H9 (cell line): ENCODE measurements around the gene KRT6B. TPM values are rescaled to one million over a fixed set of nuclear protein-coding genes. Genes with fewer than 3 reads are reported as not detected.

Experiments used
- DNase-seq: peaks from one replicate; pipeline ENCODE4 v3.0.0-alpha.2; 2017
- H2AFZ ChIP-seq: one replicate; pipeline ENCODE4 v1.6.1; 2013; ENCODE audit warnings: mild to moderate bottlenecking, low read length, control low read depth, moderate library complexity
- H2AK5ac ChIP-seq: 2 replicates; pipeline ENCODE4 v1.6.1; 2013; ENCODE audit warnings: low read length, control low read depth, mixed read lengths; ENCODE audit not compliant: insufficient read length
- H2BK120ac ChIP-seq: one replicate; pipeline ENCODE4 v1.6.1; 2013; ENCODE audit warnings: low read depth, mild to moderate bottlenecking, low read length, control low read depth, inconsistent platforms; ENCODE audit not compliant: poor library complexity, severe bottlenecking
- H2BK12ac ChIP-seq: 2 replicates; pipeline ENCODE4 v1.6.1; 2013; ENCODE audit warnings: low read length, control low read depth, mixed read lengths, low read depth; ENCODE audit not compliant: insufficient read length
- H2BK15ac ChIP-seq: 2 replicates; pipeline ENCODE4 v1.6.1; 2013; ENCODE audit warnings: low read depth, low read length, control low read depth
- H2BK20ac ChIP-seq: one replicate; pipeline ENCODE4 v1.6.1; 2013; ENCODE audit warnings: low read depth, mild to moderate bottlenecking, low read length, control low read depth, inconsistent platforms; ENCODE audit not compliant: poor library complexity, severe bottlenecking
- H2BK5ac ChIP-seq: 2 replicates; pipeline ENCODE4 v1.6.1; 2013; ENCODE audit warnings: low read length, control low read depth, mixed read lengths; ENCODE audit not compliant: insufficient read length
- H3K14ac ChIP-seq: 2 replicates; pipeline ENCODE4 v1.6.1; 2013; ENCODE audit warnings: low read length, control low read depth; ENCODE audit not compliant: insufficient read depth
- H3K18ac ChIP-seq: 2 replicates; pipeline ENCODE4 v1.6.1; 2013; ENCODE audit warnings: low read depth, mild to moderate bottlenecking, mixed read lengths, low read length, control low read depth; ENCODE audit not compliant: insufficient read length
- H3K23ac ChIP-seq: 2 replicates; pipeline ENCODE4 v1.6.1; 2013; ENCODE audit warnings: low read length, control low read depth, mixed read lengths, low read depth; ENCODE audit not compliant: insufficient read length
- H3K23me2 ChIP-seq: 2 replicates; pipeline ENCODE4 v1.6.1; 2013; ENCODE audit warnings: low read depth, mild to moderate bottlenecking, mixed read lengths, low read length, control low read depth; ENCODE audit not compliant: insufficient read length, poor library complexity, severe bottlenecking
- H3K27ac ChIP-seq: 2 replicates; pipeline ENCODE4 v1.5.1; 2013; ENCODE audit warnings: low read length, control low read depth, mixed read lengths, low read depth; ENCODE audit not compliant: insufficient read length
- H3K27me3 ChIP-seq: 2 replicates; pipeline ENCODE4 v1.6.1; 2013; ENCODE audit warnings: low read length, control low read depth, inconsistent platforms; ENCODE audit not compliant: insufficient read depth
- H3K4ac ChIP-seq: 2 replicates; pipeline ENCODE4 v1.6.1; 2013; ENCODE audit warnings: low read depth, mild to moderate bottlenecking, control low read depth, inconsistent platforms, low read length, moderate library complexity
- H3K4me1 ChIP-seq: 2 replicates; pipeline ENCODE4 v1.6.1; 2013; ENCODE audit warnings: low read length, control low read depth, inconsistent platforms; ENCODE audit not compliant: insufficient read depth
- H3K4me2 ChIP-seq: 2 replicates; pipeline ENCODE4 v1.6.1; 2013; ENCODE audit warnings: low read length, control low read depth, mixed read lengths; ENCODE audit not compliant: insufficient read length, insufficient read depth
- H3K56ac ChIP-seq: 2 replicates; pipeline ENCODE4 v1.6.1; 2013; ENCODE audit warnings: low read depth, mild to moderate bottlenecking, mixed read lengths, low read length, control low read depth; ENCODE audit not compliant: insufficient read length
- H3K79me1 ChIP-seq: 2 replicates; pipeline ENCODE4 v1.6.1; 2013; ENCODE audit warnings: low read depth, mild to moderate bottlenecking, moderate library complexity, low read length, control low read depth, inconsistent platforms; ENCODE audit not compliant: insufficient read depth, poor library complexity, severe bottlenecking
- H3K79me2 ChIP-seq: 2 replicates; pipeline ENCODE4 v1.6.1; 2013; ENCODE audit warnings: low read length, control low read depth, inconsistent platforms; ENCODE audit not compliant: insufficient read depth
- H3K9ac ChIP-seq: 2 replicates; pipeline ENCODE4 v1.6.1; 2013; ENCODE audit warnings: low read length, control low read depth, mixed read lengths; ENCODE audit not compliant: insufficient read length; ENCODE audit errors: extremely low read depth
- H3K9me3 ChIP-seq: one replicate; pipeline ENCODE4 v1.6.1; 2013; ENCODE audit warnings: low read depth, low read length, inconsistent platforms; ENCODE audit not compliant: control insufficient read depth
- H3T11ph ChIP-seq: one replicate; pipeline ENCODE4 v1.6.1; 2013; ENCODE audit warnings: mild to moderate bottlenecking, low read length, control low read depth, inconsistent platforms
- H4K20me1 ChIP-seq: one replicate; pipeline ENCODE4 v1.6.1; 2013; ENCODE audit not compliant: control insufficient read depth, insufficient read length, insufficient read depth
- H4K5ac ChIP-seq: 2 replicates; pipeline ENCODE4 v1.6.1; 2013; ENCODE audit warnings: low read depth, mild to moderate bottlenecking, mixed read lengths, low read length, control low read depth; ENCODE audit not compliant: insufficient read length
- H4K8ac ChIP-seq: replicated peaks from 2 replicates; pipeline ENCODE4 v1.6.1; 2013; ENCODE audit warnings: low read length, control low read depth, mixed read lengths, low read depth; ENCODE audit not compliant: insufficient read length
- H4K91ac ChIP-seq: 2 replicates; pipeline ENCODE4 v1.6.1; 2013; ENCODE audit warnings: low read depth, mild to moderate bottlenecking, moderate library complexity, mixed read lengths, low read length, control low read depth; ENCODE audit not compliant: insufficient read length
- H3K27ac Mint-ChIP-seq, 3 experiments: 2 replicates in 2 of 3; 3 replicates in 1 of 3; pipeline ENCODE4 v1.8.0; 2020 to 2021; ENCODE audit warnings: mixed read lengths in 3 of 3, mild to moderate bottlenecking in 1 of 3, moderate library complexity in 1 of 3
- H3K27me3 Mint-ChIP-seq: 2 replicates; pipeline ENCODE4 v1.8.0; 2021; ENCODE audit warnings: low read depth, mild to moderate bottlenecking, moderate library complexity, mixed read lengths
- H3K36me3 Mint-ChIP-seq, 3 experiments: 2 replicates in 2 of 3; 3 replicates in 1 of 3; pipeline ENCODE4 v1.8.0; 2020 to 2021; ENCODE audit warnings: low read depth in 3 of 3, mixed read lengths in 3 of 3; ENCODE audit not compliant: insufficient read depth in 1 of 3
- H3K4me1 Mint-ChIP-seq, 2 experiments: 2 replicates each; pipeline ENCODE4 v1.8.0; 2020; ENCODE audit warnings: mixed read lengths in 2 of 2
- H3K4me3 Mint-ChIP-seq, 2 experiments: 2 replicates in 1 of 2; 3 replicates in 1 of 2; pipeline ENCODE4 v1.8.0; 2020 to 2021; ENCODE audit warnings: mild to moderate bottlenecking in 2 of 2, mixed read lengths in 2 of 2, moderate library complexity in 1 of 2
- H3K9me3 Mint-ChIP-seq, 2 experiments: 2 replicates in 1 of 2; 3 replicates in 1 of 2; pipeline ENCODE4 v1.8.0; 2020; ENCODE audit warnings: mild to moderate bottlenecking in 2 of 2, mixed read lengths in 2 of 2, moderate library complexity in 1 of 2
- CTCF ChIP-seq: fragments of 200-600 bp; sonication (generic); conservative IDR thresholded peaks from 3 replicates; pipeline ENCODE4 v1.8.0; 2021; ENCODE audit warnings: antibody characterized with exemption, mild to moderate bottlenecking
- WGBS: extraction: QIAGEN DNeasy Blood & Tissue Kit; methylation state at CpG from one replicate; pipeline ENCODE4 v1.1.7; 2013; ENCODE audit warnings: missing lambda C conversion rate, low lambda C conversion rate, mixed read lengths; ENCODE audit not compliant: insufficient read length; ENCODE audit errors: extremely low coverage; 5-methylcytosine and 5-hydroxymethylcytosine counted together
- total RNA-seq: library from RNA; stranded (reverse); gene quantifications from 2 replicates; pipeline ENCODE4 v1.2.1, GENCODE V29; 2021

KRT6B gene
- total RNA-seq, 1 experiment from 2014 or later = not detected

GRCh38 chr12:52443966-52444365 lies 8.0 kb downstream of the KRT6B start:
- H3K4me3 Mint-ChIP-seq = no peak overlapping the region

More at GRCh38 chr12:52443966-52444365, 8.0 kb downstream of the KRT6B start:
- H3K14ac ChIP-seq = no peak overlapping the region
- no peak overlapping the region for H3K9ac ChIP-seq
- Mint-ChIP-seq H3K27me3 (peaks cover 11% of the 10 kb centered on the region), H3K4me1 (peaks cover 20 to 25% of the 10 kb centered on the region in 2 experiments), H3K36me3 (no peaks in the 10 kb centered on the region), H3K27ac (no peak overlapping the region), H3K9me3 (no peaks in the 10 kb centered on the region)
- no peak overlapping the region for H3K4ac ChIP-seq
- H3K23ac ChIP-seq = no peak overlapping the region
- no peak overlapping the region for H2AFZ ChIP-seq
- H2BK15ac ChIP-seq = no peak overlapping the region
- no peak overlapping the region for H2BK12ac ChIP-seq
- H3K27ac ChIP-seq = no peak overlapping the region
- no peak for DNase-seq
- no peak overlapping the region for H2BK5ac ChIP-seq
- H4K91ac ChIP-seq = no peak overlapping the region
- no peaks in the 10 kb centered on the region for H3K23me2 ChIP-seq
- no peak overlapping the region for H3K18ac ChIP-seq
- H4K5ac ChIP-seq = no peak overlapping the region
- no peaks in the 10 kb centered on the region for H3K9me3 ChIP-seq
- H4K8ac ChIP-seq = no peak overlapping the region
- H3K4me2 ChIP-seq = no peak overlapping the region
- no peak overlapping the region for H2BK120ac ChIP-seq
- WGBS = no CpG with 5 or more reads among the region's 3 CpGs
- no peak overlapping the region for H2AK5ac ChIP-seq
- 0 out of 2 replicates have a peak, but pooled peaks cover 2% of the 10 kb centered on the region for H3K4me1 ChIP-seq
- peaks cover 3% of the 10 kb centered on the region; the same call in 1 of the 2 replicates for H3K27me3 ChIP-seq
- no peak overlapping the region for H2BK20ac ChIP-seq
- H3T11ph ChIP-seq = no peak overlapping the region
- H3K79me1 ChIP-seq = no peaks in the 10 kb centered on the region
- H4K20me1 ChIP-seq = no peaks in the 10 kb centered on the region
- TF ChIP-seq CTCF = no peak
- no peaks in the 10 kb centered on the region for H3K79me2 ChIP-seq
- H3K56ac ChIP-seq = no peak overlapping the region
